Measurements from ENCODE around the gene ITK. TPM values are rescaled to one million over a fixed set of nuclear protein-coding genes. Genes with fewer than 3 reads are reported as not detected.

The ITK gene
- total RNA-seq, 4 donors from 2014 or later = 0.12 to 2.2 (median 0.35) TPM

Other genes starting within 250 kb of the ITK start
- gene TIMD4, start 217.6 kb upstream of the ITK start, total RNA-seq = not detected
- not detected for gene HAVCR1, start 121.7 kb upstream of the ITK start, total RNA-seq
- gene HAVCR2, start 71.8 kb upstream of the ITK start, total RNA-seq = 1 to 10 TPM; 1.2 to 5.0 (median 1.6) TPM
- gene MED7, start 38.0 kb upstream of the ITK start, total RNA-seq = 1 to 10 TPM; 7.0 to 9.4 (median 8.5) TPM
- not detected for gene GARIN3, start 14.6 kb upstream of the ITK start, total RNA-seq
- gene CYFIP2, start 85.3 kb downstream of the ITK start, total RNA-seq = 10 to 100 TPM in 2 of 4 donors, 1 to 10 TPM in 2; 5.9 to 15.5 (median 10.7) TPM